ENCODE measurements around the gene CNOT6. TPM values are rescaled to one million over a fixed set of nuclear protein-coding genes. Genes with fewer than 3 reads are reported as not detected.

Gene CNOT6
- total and polyA plus RNA-seq, 10 of the 15 experiments (the other 5 are each of a cell fraction or from before 2014, with no cell fraction given): 3.8 to 22.1 (median 12.1) TPM

- no peaks in the 10 kb centered on the region for H3K9me3 ChIP-seq (replicated peaks; ENCODE audit: control insufficient read depth, insufficient read depth, low read length)
- POLR2A ChIA-PET: interaction anchor here (0.6 kb wide), 1 partner anchor 15 kb away, joined by 4 read pairs; no protein-coding TSS in a partner anchor
- no peaks in the 10 kb centered on the region for H4K20me1 ChIP-seq (ENCODE audit: control insufficient read depth, insufficient read depth)
- H3K27ac ChIP-seq (ENCODE audit: control insufficient read depth, insufficient read depth): peak overlapping the region; percentile 64
- ATAC-seq: no peak
- H3K9ac ChIP-seq (ENCODE audit: control insufficient read depth, insufficient read depth, low read length): peak overlapping the region; percentile 82
- SMC1A ChIA-PET (ENCODE audit: uncharacterized antibody, unreplicated experiment): no interaction called here
- BruUV-seq (replicated peaks): TSS peak; percentile 59
- TF ChIP-seq NFXL1 (IDR thresholded peaks at IDR 0.05; ENCODE audit: borderline replicate concordance) (no peak), YBX1 (IDR thresholded peaks at IDR 0.05) (no peak), MEF2A (IDR thresholded peaks at IDR 0.05; ENCODE audit: insufficient read depth, low read depth, low read length) (no peak), ATF3 (IDR thresholded peaks at IDR 0.05; ENCODE audit: borderline replicate concordance, extremely low read depth, low read depth, low read length) (no peak), HCFC1 (IDR thresholded peaks at IDR 0.05; ENCODE audit: low read length) (no peak), ASH2L (IDR thresholded peaks at IDR 0.05; ENCODE audit: borderline replicate concordance, low read depth) (no peak), RB1 (IDR thresholded peaks at IDR 0.05; ENCODE audit: borderline replicate concordance) (no peak), RUNX3 (IDR thresholded peaks at IDR 0.05; ENCODE audit: low read length) (no peak), JUND (IDR thresholded peaks at IDR 0.05; ENCODE audit: low read depth, low read length) (no peak), BCL11A (IDR thresholded peaks at IDR 0.05; ENCODE audit: low read depth, low read length) (no peak), MYC (IDR thresholded peaks at IDR 0.05; ENCODE audit: insufficient read depth, insufficient read length, insufficient replicate concordance, low read length, severe bottlenecking) (no peak), NFIC (IDR thresholded peaks at IDR 0.05; ENCODE audit: low read depth, low read length) (no peak), HDAC6 (IDR thresholded peaks at IDR 0.05; ENCODE audit: unreplicated experiment) (no peak), KAT2A (conservative IDR thresholded peaks at IDR 0.05; ENCODE audit: control insufficient read depth, low read depth, low read length) (no peak)
- H3K79me2 ChIP-seq (ENCODE audit: control insufficient read depth, insufficient read depth, low read length): peaks cover 48% of the 10 kb centered on the region
- WGBS (ENCODE audit: insufficient coverage, insufficient replicate concordance, low lambda C conversion rate, missing lambda C conversion rate): 48% methylated on average over 7 of the region's 7 CpGs
- DNase-seq (ENCODE audit: low read depth, low spot score): no peak
- H3K27me3 ChIP-seq (replicated peaks in 1 of 2; ENCODE audit: control insufficient read depth in 2 of 2, insufficient read depth in 2 of 2, low read length in 1 of 2): no peaks in the 10 kb centered on the region
- H3K4me1 ChIP-seq (ENCODE audit: control insufficient read depth, insufficient read depth, low read length): peaks cover 3% of the 10 kb centered on the region; the same call in 1 of the 2 replicates
- H3K4me3 ChIP-seq: peak overlapping the region; percentile 66
- peaks cover 0 to 12% of the 10 kb centered on the region in 2 experiments; a peak in 1 of 4 replicates for H3K36me3 ChIP-seq (ENCODE audit: control insufficient read depth in 2 of 2, insufficient read depth in 2 of 2, low read length in 1 of 2)
- RAD21 ChIA-PET (ENCODE audit: unreplicated experiment): no interaction called here
- intact Hi-C loops (cut with micrococcal nuclease; ENCODE audit: unreplicated experiment) (no loop called here), in situ Hi-C loops (cut with MboI) (no loop called here)
- H2AFZ ChIP-seq (ENCODE audit: control insufficient read depth, low read depth, low read length): no peak overlapping the region
- peak overlapping the region; percentile 93 for H3K4me2 ChIP-seq (ENCODE audit: control insufficient read depth, insufficient read depth)
- no peak for FAIRE-seq
- CTCF ChIA-PET: interaction anchor here (1.3 kb wide), 1 partner anchor 22 kb away, joined by 3 read pairs; no protein-coding TSS in a partner anchor
Observed at GRCh38 chr5:180495292-180495691, 1.1 kb downstream of the CNOT6 start.

Measured in GM12878 (cell line).